H9 (cell line): ENCODE measurements around the gene OPRD1. TPM values are rescaled to one million over a fixed set of nuclear protein-coding genes. Genes with fewer than 3 reads are reported as not detected.

Experiments
- DNase-seq: peaks from one replicate; pipeline ENCODE4 v3.0.0-alpha.2; 2017
- H2AFZ ChIP-seq: one replicate; pipeline ENCODE4 v1.6.1; 2013; ENCODE audit warnings: mild to moderate bottlenecking, low read length, control low read depth, moderate library complexity
- H2AK5ac ChIP-seq: 2 replicates; pipeline ENCODE4 v1.6.1; 2013; ENCODE audit warnings: low read length, control low read depth, mixed read lengths; ENCODE audit not compliant: insufficient read length
- H2BK120ac ChIP-seq: one replicate; pipeline ENCODE4 v1.6.1; 2013; ENCODE audit warnings: low read depth, mild to moderate bottlenecking, low read length, control low read depth, inconsistent platforms; ENCODE audit not compliant: poor library complexity, severe bottlenecking
- H2BK12ac ChIP-seq: 2 replicates; pipeline ENCODE4 v1.6.1; 2013; ENCODE audit warnings: low read length, control low read depth, mixed read lengths, low read depth; ENCODE audit not compliant: insufficient read length
- H2BK15ac ChIP-seq: 2 replicates; pipeline ENCODE4 v1.6.1; 2013; ENCODE audit warnings: low read depth, low read length, control low read depth
- H2BK20ac ChIP-seq: one replicate; pipeline ENCODE4 v1.6.1; 2013; ENCODE audit warnings: low read depth, mild to moderate bottlenecking, low read length, control low read depth, inconsistent platforms; ENCODE audit not compliant: poor library complexity, severe bottlenecking
- H2BK5ac ChIP-seq: 2 replicates; pipeline ENCODE4 v1.6.1; 2013; ENCODE audit warnings: low read length, control low read depth, mixed read lengths; ENCODE audit not compliant: insufficient read length
- H3K14ac ChIP-seq: 2 replicates; pipeline ENCODE4 v1.6.1; 2013; ENCODE audit warnings: low read length, control low read depth; ENCODE audit not compliant: insufficient read depth
- H3K18ac ChIP-seq: 2 replicates; pipeline ENCODE4 v1.6.1; 2013; ENCODE audit warnings: low read depth, mild to moderate bottlenecking, mixed read lengths, low read length, control low read depth; ENCODE audit not compliant: insufficient read length
- H3K23ac ChIP-seq: 2 replicates; pipeline ENCODE4 v1.6.1; 2013; ENCODE audit warnings: low read length, control low read depth, mixed read lengths, low read depth; ENCODE audit not compliant: insufficient read length
- H3K23me2 ChIP-seq: 2 replicates; pipeline ENCODE4 v1.6.1; 2013; ENCODE audit warnings: low read depth, mild to moderate bottlenecking, mixed read lengths, low read length, control low read depth; ENCODE audit not compliant: insufficient read length, poor library complexity, severe bottlenecking
- H3K27ac ChIP-seq: 2 replicates; pipeline ENCODE4 v1.5.1; 2013; ENCODE audit warnings: low read length, control low read depth, mixed read lengths, low read depth; ENCODE audit not compliant: insufficient read length
- H3K27me3 ChIP-seq: 2 replicates; pipeline ENCODE4 v1.6.1; 2013; ENCODE audit warnings: low read length, control low read depth, inconsistent platforms; ENCODE audit not compliant: insufficient read depth
- H3K4ac ChIP-seq: 2 replicates; pipeline ENCODE4 v1.6.1; 2013; ENCODE audit warnings: low read depth, mild to moderate bottlenecking, control low read depth, inconsistent platforms, low read length, moderate library complexity
- H3K4me1 ChIP-seq: 2 replicates; pipeline ENCODE4 v1.6.1; 2013; ENCODE audit warnings: low read length, control low read depth, inconsistent platforms; ENCODE audit not compliant: insufficient read depth
- H3K4me2 ChIP-seq: 2 replicates; pipeline ENCODE4 v1.6.1; 2013; ENCODE audit warnings: low read length, control low read depth, mixed read lengths; ENCODE audit not compliant: insufficient read length, insufficient read depth
- H3K56ac ChIP-seq: 2 replicates; pipeline ENCODE4 v1.6.1; 2013; ENCODE audit warnings: low read depth, mild to moderate bottlenecking, mixed read lengths, low read length, control low read depth; ENCODE audit not compliant: insufficient read length
- H3K79me1 ChIP-seq: 2 replicates; pipeline ENCODE4 v1.6.1; 2013; ENCODE audit warnings: low read depth, mild to moderate bottlenecking, moderate library complexity, low read length, control low read depth, inconsistent platforms; ENCODE audit not compliant: insufficient read depth, poor library complexity, severe bottlenecking
- H3K79me2 ChIP-seq: 2 replicates; pipeline ENCODE4 v1.6.1; 2013; ENCODE audit warnings: low read length, control low read depth, inconsistent platforms; ENCODE audit not compliant: insufficient read depth
- H3K9ac ChIP-seq: 2 replicates; pipeline ENCODE4 v1.6.1; 2013; ENCODE audit warnings: low read length, control low read depth, mixed read lengths; ENCODE audit not compliant: insufficient read length; ENCODE audit errors: extremely low read depth
- H3K9me3 ChIP-seq: one replicate; pipeline ENCODE4 v1.6.1; 2013; ENCODE audit warnings: low read depth, low read length, inconsistent platforms; ENCODE audit not compliant: control insufficient read depth
- H3T11ph ChIP-seq: one replicate; pipeline ENCODE4 v1.6.1; 2013; ENCODE audit warnings: mild to moderate bottlenecking, low read length, control low read depth, inconsistent platforms
- H4K20me1 ChIP-seq: one replicate; pipeline ENCODE4 v1.6.1; 2013; ENCODE audit not compliant: control insufficient read depth, insufficient read length, insufficient read depth
- H4K5ac ChIP-seq: 2 replicates; pipeline ENCODE4 v1.6.1; 2013; ENCODE audit warnings: low read depth, mild to moderate bottlenecking, mixed read lengths, low read length, control low read depth; ENCODE audit not compliant: insufficient read length
- H4K8ac ChIP-seq: replicated peaks from 2 replicates; pipeline ENCODE4 v1.6.1; 2013; ENCODE audit warnings: low read length, control low read depth, mixed read lengths, low read depth; ENCODE audit not compliant: insufficient read length
- H4K91ac ChIP-seq: 2 replicates; pipeline ENCODE4 v1.6.1; 2013; ENCODE audit warnings: low read depth, mild to moderate bottlenecking, moderate library complexity, mixed read lengths, low read length, control low read depth; ENCODE audit not compliant: insufficient read length
- H3K27ac Mint-ChIP-seq, 3 experiments: 2 replicates in 2 of 3; 3 replicates in 1 of 3; pipeline ENCODE4 v1.8.0; 2020 to 2021; ENCODE audit warnings: mixed read lengths in 3 of 3, mild to moderate bottlenecking in 1 of 3, moderate library complexity in 1 of 3
- H3K27me3 Mint-ChIP-seq: 2 replicates; pipeline ENCODE4 v1.8.0; 2021; ENCODE audit warnings: low read depth, mild to moderate bottlenecking, moderate library complexity, mixed read lengths
- H3K36me3 Mint-ChIP-seq, 3 experiments: 2 replicates in 2 of 3; 3 replicates in 1 of 3; pipeline ENCODE4 v1.8.0; 2020 to 2021; ENCODE audit warnings: low read depth in 3 of 3, mixed read lengths in 3 of 3; ENCODE audit not compliant: insufficient read depth in 1 of 3
- H3K4me1 Mint-ChIP-seq, 2 experiments: 2 replicates each; pipeline ENCODE4 v1.8.0; 2020; ENCODE audit warnings: mixed read lengths in 2 of 2
- H3K4me3 Mint-ChIP-seq, 2 experiments: 2 replicates in 1 of 2; 3 replicates in 1 of 2; pipeline ENCODE4 v1.8.0; 2020 to 2021; ENCODE audit warnings: mild to moderate bottlenecking in 2 of 2, mixed read lengths in 2 of 2, moderate library complexity in 1 of 2
- H3K9me3 Mint-ChIP-seq, 2 experiments: 2 replicates in 1 of 2; 3 replicates in 1 of 2; pipeline ENCODE4 v1.8.0; 2020; ENCODE audit warnings: mild to moderate bottlenecking in 2 of 2, mixed read lengths in 2 of 2, moderate library complexity in 1 of 2
- WGBS: extraction: QIAGEN DNeasy Blood & Tissue Kit; methylation state at CpG from one replicate; pipeline ENCODE4 v1.1.7; 2013; ENCODE audit warnings: missing lambda C conversion rate, low lambda C conversion rate, mixed read lengths; ENCODE audit not compliant: insufficient read length; ENCODE audit errors: extremely low coverage; 5-methylcytosine and 5-hydroxymethylcytosine counted together
- total RNA-seq: library from RNA; stranded (reverse); gene quantifications from 2 replicates; pipeline ENCODE4 v1.2.1, GENCODE V29; 2021
- TF ChIP-seq, protein P1 (sequence below): fragments of 200-600 bp; sonication (generic); conservative IDR thresholded peaks from 3 replicates; pipeline ENCODE4 v1.8.0; 2021; ENCODE audit warnings: antibody characterized with exemption, mild to moderate bottlenecking

Gene OPRD1
- total RNA-seq, 1 experiment from 2014 or later: 1.8 TPM

DNA sequence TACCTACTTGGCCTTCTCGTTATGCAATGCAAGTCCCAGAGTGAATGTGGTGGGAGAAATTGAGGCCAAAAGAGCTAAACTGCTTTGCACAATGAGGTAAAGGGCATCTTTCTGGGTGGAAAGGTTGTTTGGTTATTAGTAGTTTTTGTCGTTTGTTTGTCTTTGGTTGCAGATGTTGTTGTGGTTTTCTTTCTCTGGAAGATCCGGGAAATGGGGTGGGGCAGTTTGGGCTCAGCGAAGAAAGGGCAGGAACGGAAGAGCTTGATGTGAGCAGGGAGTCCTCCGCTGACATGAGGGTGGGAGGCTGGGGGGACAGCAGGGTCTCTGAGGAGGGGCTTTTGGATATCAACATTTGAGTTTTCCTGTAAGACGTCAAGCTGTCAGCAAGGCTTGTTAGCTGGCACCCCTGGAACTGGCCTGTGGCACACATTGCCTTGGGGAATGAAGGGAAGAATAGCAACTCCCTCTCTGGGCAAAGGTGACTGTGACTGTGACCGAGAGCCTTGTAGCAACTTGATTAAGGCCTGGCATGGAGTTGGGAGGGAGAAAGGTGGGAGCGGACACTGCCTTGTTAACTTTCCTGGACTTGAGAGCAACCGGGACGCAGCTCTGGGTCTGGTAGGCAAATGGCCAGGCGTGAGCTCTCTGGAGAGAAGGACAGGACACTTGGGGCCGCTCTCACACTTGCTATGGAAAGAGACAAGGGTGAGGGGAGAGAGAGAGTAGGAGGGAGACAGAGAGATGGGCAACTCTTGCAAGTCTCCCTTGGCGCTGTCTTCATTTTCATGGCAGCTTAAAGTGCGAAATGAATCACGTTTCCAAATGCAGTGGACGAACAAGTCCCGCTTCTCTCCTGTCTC lies 15.4 kb upstream of the OPRD1 start:
- Histone ChIP-seq H2BK5ac (no peak overlapping the region), H3K9ac (no peak overlapping the region), H3K79me1 (no peaks in the 10 kb centered on the region), H3K18ac (no peak overlapping the region), H4K8ac (no peak overlapping the region), H2BK15ac (no peak overlapping the region), H3K4ac (no peak overlapping the region), H3K14ac (no peak overlapping the region), H4K5ac (no peak overlapping the region), H3K4me2 (no peak overlapping the region), H2BK20ac (no peak overlapping the region), H3K23me2 (no peaks in the 10 kb centered on the region), H3K79me2 (no peaks in the 10 kb centered on the region), H3K9me3 (no peaks in the 10 kb centered on the region), H3K27me3 (no peaks in the 10 kb centered on the region), H2BK12ac (no peak overlapping the region), H3K56ac (no peak overlapping the region), H2AFZ (no peak overlapping the region), H2BK120ac (no peak overlapping the region), H3K4me1 (no peaks in the 10 kb centered on the region), H2AK5ac (no peak overlapping the region), H4K20me1 (no peaks in the 10 kb centered on the region), H3T11ph (no peak overlapping the region), H3K23ac (no peak overlapping the region), H4K91ac (no peak overlapping the region), H3K27ac (no peak overlapping the region)
- Mint-ChIP-seq H3K9me3 (no peaks in the 10 kb centered on the region), H3K4me1 (peaks cover 14 to 21% of the 10 kb centered on the region in 2 experiments), H3K27me3 (no peaks in the 10 kb centered on the region), H3K4me3 (no peak overlapping the region), H3K36me3 (peaks cover 0 to 3% (median 0%) of the 10 kb centered on the region in 3 experiments; a peak in 1 of 7 replicates), H3K27ac (peak overlapping the region in 1 of 3 experiments; percentile 45; a peak in 3 of 7 replicates)
- DNase-seq: peak; percentile 61
- TF ChIP-seq, protein P1, sequence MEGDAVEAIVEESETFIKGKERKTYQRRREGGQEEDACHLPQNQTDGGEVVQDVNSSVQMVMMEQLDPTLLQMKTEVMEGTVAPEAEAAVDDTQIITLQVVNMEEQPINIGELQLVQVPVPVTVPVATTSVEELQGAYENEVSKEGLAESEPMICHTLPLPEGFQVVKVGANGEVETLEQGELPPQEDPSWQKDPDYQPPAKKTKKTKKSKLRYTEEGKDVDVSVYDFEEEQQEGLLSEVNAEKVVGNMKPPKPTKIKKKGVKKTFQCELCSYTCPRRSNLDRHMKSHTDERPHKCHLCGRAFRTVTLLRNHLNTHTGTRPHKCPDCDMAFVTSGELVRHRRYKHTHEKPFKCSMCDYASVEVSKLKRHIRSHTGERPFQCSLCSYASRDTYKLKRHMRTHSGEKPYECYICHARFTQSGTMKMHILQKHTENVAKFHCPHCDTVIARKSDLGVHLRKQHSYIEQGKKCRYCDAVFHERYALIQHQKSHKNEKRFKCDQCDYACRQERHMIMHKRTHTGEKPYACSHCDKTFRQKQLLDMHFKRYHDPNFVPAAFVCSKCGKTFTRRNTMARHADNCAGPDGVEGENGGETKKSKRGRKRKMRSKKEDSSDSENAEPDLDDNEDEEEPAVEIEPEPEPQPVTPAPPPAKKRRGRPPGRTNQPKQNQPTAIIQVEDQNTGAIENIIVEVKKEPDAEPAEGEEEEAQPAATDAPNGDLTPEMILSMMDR: peak; percentile 35; the same call in 2 of the 3 replicates
- 100% methylated on average over 1 of the region's 18 CpGs for WGBS
